GM18517 (cell line): ENCODE measurements around the gene AMPD1.
A peak's percentile ranks its signal among the peaks of the same experiment; 100 is the strongest.

Experiments used
- ATAC-seq: cut with Tn5 transposase; IDR thresholded peaks from one replicate; pipeline ENCODE4 v1.9.1; 2021; ENCODE audit warnings: mild to moderate bottlenecking, moderate library complexity; ENCODE audit not compliant: unreplicated experiment

AMPD1 gene

GRCh38 chr1:114695430-114696058 lies at the start of gene AMPD1:
Gene AMPD1 (minus strand): TSS chr1:114695546. CDS start chr1:114695471, 75 bp downstream.
- no peak for ATAC-seq

- no peak for ATAC-seq
Measured at GRCh38 chr1:114741963-114742746, 46.8 kb upstream of the AMPD1 start.

GRCh38 chr1:114740331-114740730 lies 45.0 kb upstream of the AMPD1 start:
- no peak for ATAC-seq

GRCh38 chr1:114737314-114737849 lies 42.0 kb upstream of the AMPD1 start:
- no peak for ATAC-seq

- ATAC-seq = no peak
Measured at GRCh38 chr1:114735479-114735878, 40.1 kb upstream of the AMPD1 start.

GRCh38 chr1:114729782-114730181 lies 34.4 kb upstream of the AMPD1 start:
- no peak for ATAC-seq

- ATAC-seq = no peak
Measured at GRCh38 chr1:114728553-114728952, 33.2 kb upstream of the AMPD1 start.

GRCh38 chr1:114725230-114725629 lies 29.9 kb upstream of the AMPD1 start:
- ATAC-seq = no peak

GRCh38 chr1:114723915-114724314 lies 28.6 kb upstream of the AMPD1 start:
- no peak for ATAC-seq

- no peak for ATAC-seq
Measured at GRCh38 chr1:114723457-114723856, 28.1 kb upstream of the AMPD1 start.

- no peak for ATAC-seq
Measured at GRCh38 chr1:114720492-114720891, 25.1 kb upstream of the AMPD1 start.

GRCh38 chr1:114719424-114719787 lies 24.1 kb upstream of the AMPD1 start:
- ATAC-seq = no peak

GRCh38 chr1:114718661-114719423 lies 23.5 kb upstream of the AMPD1 start:
- ATAC-seq = no peak

GRCh38 chr1:114716304-114717170 lies 21.2 kb upstream of the AMPD1 start, which contains the start of gene NRAS:
Gene NRAS (minus strand): TSS chr1:114716771. CDS start chr1:114716160, 611 bp downstream.
- ATAC-seq = peak; percentile 78

GRCh38 chr1:114715952-114716303 lies 20.6 kb upstream of the AMPD1 start:
- ATAC-seq = peak; percentile 14

- ATAC-seq = no peak
Measured at GRCh38 chr1:114712977-114713376, 17.6 kb upstream of the AMPD1 start.

GRCh38 chr1:114710360-114710759 lies 15.0 kb upstream of the AMPD1 start:
- ATAC-seq = no peak

GRCh38 chr1:114707604-114708003 lies 12.3 kb upstream of the AMPD1 start:
- no peak for ATAC-seq

GRCh38 chr1:114703242-114703641 lies 7.9 kb upstream of the AMPD1 start:
- peak; percentile 60 for ATAC-seq

- no peak for ATAC-seq
Measured at GRCh38 chr1:114702737-114703136, 7.4 kb upstream of the AMPD1 start.

GRCh38 chr1:114701931-114702330 lies 6.6 kb upstream of the AMPD1 start:
- ATAC-seq = no peak
